Pancreas (tissue), 10 donors: ENCODE data around the gene PPP5C. TPM values are rescaled to one million over a fixed set of nuclear protein-coding genes. Genes with fewer than 3 reads are reported as not detected.
A peak's percentile ranks its signal among the peaks of the same experiment; 100 is the strongest.

Source experiments
- ATAC-seq, 4 donors: fragments of 200-7000 bp; cut with Tn5 transposase; one replicate each; pipeline versions ENCODE4 v1.8.0 to v1.9.1; 2020; ENCODE audit warnings: mild to moderate bottlenecking in 4 of 4, moderate library complexity in 4 of 4
- DNase-seq, 6 donors: peaks; one replicate each; pipeline ENCODE4 v3.0.0-alpha.2; 2020
- FAIRE-seq: peaks from 2 replicates; lab custom pipeline; 2012; peaks lifted over from hg19 to GRCh38; lab: Jason Lieb, UNC
- H3K27ac ChIP-seq, 4 donors: fragments of 200-600 bp; sonication (generic); 1 replicate in 3 of 4; 2 replicates in 1 of 4; pipeline versions ENCODE4 v1.5.0 to v1.8.0; 2020
- H3K27me3 ChIP-seq, 4 donors: fragments of 200-600 bp; one replicate each; pipeline ENCODE4 v1.8.0; 2021
- H3K36me3 ChIP-seq, 3 donors: fragments of 200-600 bp; sonication (generic) in 1 of 3; one replicate each; pipeline versions ENCODE4 v1.5.0 to v1.8.0; 2020 to 2021
- H3K4me1 ChIP-seq, 3 donors: fragments of 200-600 bp; one replicate each; pipeline ENCODE4 v1.8.0; 2021
- H3K4me3 ChIP-seq, 4 donors: fragments of 200-600 bp; sonication (generic) in 2 of 4; one replicate each; pipeline versions ENCODE4 v1.5.0 to v1.8.0; 2020 to 2021
- H3K9me3 ChIP-seq, 4 donors: fragments of 200-600 bp; one replicate each; pipeline ENCODE4 v1.8.0; 2021
- whole genome bisulfite sequencing, 2 donors: extraction: QIAGEN DNeasy Blood & Tissue Kit; methylation state at CpG; one replicate each; pipeline ENCODE4 v1.1.7; 2013; 5-methylcytosine and 5-hydroxymethylcytosine counted together
- intact Hi-C, 3 donors: fragments of 100-400 bp; cut with DNase I; formaldehyde crosslinking; loops; one replicate each; pipeline versions ENCODE4 v1.11.1 to v1.14.2; 2022
- polyA plus RNA-seq, 2 donors: library from polyadenylated mRNA; stranded (reverse); fragments of 200-250 nt; gene quantifications; one replicate each; pipeline ENCODE4 v1.2.3, GENCODE V29; 2013
- total RNA-seq, 6 donors: library from RNA; stranded (reverse); fragmentation: NEBNext Ultra II Directional in 4 of 6; extraction: Animal tissue kit (Norgen Biotek cat#: 25700) in 4 of 6; gene quantifications; one replicate each; pipeline versions ENCODE4 v1.2.1 to v1.2.4, GENCODE V29; 2021 to 2023
- TF ChIP-seq, protein P1 (sequence below), 4 donors: fragments of 200-600 bp; sonication (generic) in 3 of 4; IDR thresholded peaks; one replicate each; pipeline versions ENCODE4 v1.5.0 to v1.8.0; 2021; ENCODE audit warnings: antibody characterized with exemption in 4 of 4
- donor health status: healthy with polysubstance abuse.
- donor health status: DM: no; HTN: no; CAD: no; lungs with moderate emphysema.
- donor health status: DM: no; HTN: no; CAD: no.
- donor health status: control.
- donor health status: control.
- donor health status: Bipolar disorder and iron deficiency.
- donor health status: DM: yes; HTN: yes; CAD: no.
- donor health status: DM: no; HTN: no; CAD: no.
- donor health status: DM: no; HTN: no; CAD: no.
- donor health status: DM: yes; HTN: yes; CAD: no.

Gene PPP5C
- total and polyA plus RNA-seq, 8 donors, result 16.7 to 53.9 (median 23.8) TPM

GRCh38 chr19:46341937-46342336, 5.0 kb upstream of the PPP5C start:
- no peaks in the 10 kb centered on the region for H3K36me3 ChIP-seq
- DNase-seq (no peak), ATAC-seq (no peak)

DNA sequence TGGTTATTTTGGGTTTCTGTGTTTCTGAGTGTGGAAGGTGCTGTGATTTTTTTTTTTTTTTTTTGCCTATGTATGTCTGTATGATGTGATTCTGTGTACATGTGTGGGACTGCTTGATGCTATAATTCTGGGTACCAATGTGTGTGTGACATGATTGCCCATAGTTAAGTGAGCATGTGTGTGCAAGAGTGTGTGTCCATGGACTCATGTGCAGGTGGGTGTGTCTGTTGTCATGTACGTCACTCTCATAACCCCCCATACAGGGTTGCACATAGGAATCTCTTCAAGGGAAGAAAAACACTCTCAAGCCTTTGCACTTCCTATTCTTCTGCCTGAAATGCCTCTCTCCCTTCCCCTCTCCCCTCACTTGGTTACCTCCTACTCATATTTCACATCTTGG, 2.5 kb upstream of the PPP5C start:
- Histone ChIP-seq H3K4me3 (no peak overlapping the region), H3K4me1 (peaks cover 2 to 12% (median 3%) of the 10 kb centered on the region in 3 donors), H3K9me3 (no peaks in the 10 kb centered on the region), H3K27ac (no peak overlapping the region), H3K36me3 (no peaks in the 10 kb centered on the region), H3K27me3 (no peaks in the 10 kb centered on the region)
- TF ChIP-seq, protein P1, sequence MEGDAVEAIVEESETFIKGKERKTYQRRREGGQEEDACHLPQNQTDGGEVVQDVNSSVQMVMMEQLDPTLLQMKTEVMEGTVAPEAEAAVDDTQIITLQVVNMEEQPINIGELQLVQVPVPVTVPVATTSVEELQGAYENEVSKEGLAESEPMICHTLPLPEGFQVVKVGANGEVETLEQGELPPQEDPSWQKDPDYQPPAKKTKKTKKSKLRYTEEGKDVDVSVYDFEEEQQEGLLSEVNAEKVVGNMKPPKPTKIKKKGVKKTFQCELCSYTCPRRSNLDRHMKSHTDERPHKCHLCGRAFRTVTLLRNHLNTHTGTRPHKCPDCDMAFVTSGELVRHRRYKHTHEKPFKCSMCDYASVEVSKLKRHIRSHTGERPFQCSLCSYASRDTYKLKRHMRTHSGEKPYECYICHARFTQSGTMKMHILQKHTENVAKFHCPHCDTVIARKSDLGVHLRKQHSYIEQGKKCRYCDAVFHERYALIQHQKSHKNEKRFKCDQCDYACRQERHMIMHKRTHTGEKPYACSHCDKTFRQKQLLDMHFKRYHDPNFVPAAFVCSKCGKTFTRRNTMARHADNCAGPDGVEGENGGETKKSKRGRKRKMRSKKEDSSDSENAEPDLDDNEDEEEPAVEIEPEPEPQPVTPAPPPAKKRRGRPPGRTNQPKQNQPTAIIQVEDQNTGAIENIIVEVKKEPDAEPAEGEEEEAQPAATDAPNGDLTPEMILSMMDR (IDR thresholded peaks at IDR 0.05), result no peak
- DNase-seq (no peak), ATAC-seq (no peak), FAIRE-seq (no peak)
- WGBS, 2 donors, result 67 to 81% methylated on average over 1 of the region's 1 CpG
- intact Hi-C loops, result no loop called here

More at GRCh38 chr19:46341937-46342336, 5.0 kb upstream of the PPP5C start:
- no peak overlapping the region for H3K27ac ChIP-seq
- H3K27me3 ChIP-seq, result no peaks in the 10 kb centered on the region
- H3K4me3 ChIP-seq, result no peak overlapping the region
- FAIRE-seq, result no peak
- WGBS, 2 donors, result 47 to 56% methylated on average over 3 of the region's 3 CpGs
- no peaks in the 10 kb centered on the region for H3K4me1 ChIP-seq
- TF ChIP-seq, protein P1 (IDR thresholded peaks at IDR 0.05), result no peak
- intact Hi-C loops, result no loop called here
- no peaks in the 10 kb centered on the region for H3K9me3 ChIP-seq

- H3K4me1 ChIP-seq, result peaks cover 9 to 20% (median 10%) of the 10 kb centered on the region in 3 donors
- FAIRE-seq (no peak), DNase-seq (no peak), ATAC-seq (no peak)
- H3K27ac ChIP-seq, result no peak overlapping the region
- 74 to 79% methylated on average over 5 of the region's 5 CpGs for whole genome bisulfite sequencing, 2 donors
- no peaks in the 10 kb centered on the region for H3K9me3 ChIP-seq
- no peaks in the 10 kb centered on the region for H3K27me3 ChIP-seq
- H3K4me3 ChIP-seq, result no peak overlapping the region
- intact Hi-C loops, result no loop called here
- no peaks in the 10 kb centered on the region for H3K36me3 ChIP-seq
- TF ChIP-seq, protein P1 (IDR thresholded peaks at IDR 0.05), result no peak
Measured at GRCh38 chr19:46345157-46345556, 1.7 kb upstream of the PPP5C start.

DNA sequence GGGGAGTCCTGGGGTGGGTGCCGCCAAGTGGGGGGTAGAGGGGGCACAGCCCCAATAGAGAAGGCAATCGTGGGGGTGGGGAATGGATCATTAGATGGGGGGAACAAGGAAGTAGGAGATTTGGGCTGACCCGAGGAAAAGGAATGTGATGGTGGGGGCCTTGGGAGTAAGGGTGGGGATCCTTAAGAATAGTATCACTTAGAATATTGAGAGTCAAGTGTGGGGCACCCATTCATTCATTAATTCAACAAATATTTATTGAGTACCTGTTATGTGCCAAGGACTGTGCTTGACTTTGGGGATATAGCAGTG, 641 bp downstream of the PPP5C start:
- FAIRE-seq, result no peak
- Histone ChIP-seq H3K36me3 (no peaks in the 10 kb centered on the region), H3K9me3 (no peaks in the 10 kb centered on the region), H3K27ac (no peak overlapping the region), H3K4me3 (peak overlapping the region; percentile 59 to 100 (median 97)), H3K4me1 (peaks cover 22 to 36% (median 26%) of the 10 kb centered on the region in 3 donors), H3K27me3 (no peaks in the 10 kb centered on the region)
- no peak for DNase-seq
- intact Hi-C loops, result no loop called here
- WGBS, 2 donors, result 0 to 1% methylated on average over 3 of the region's 3 CpGs
- no peak for ATAC-seq
- TF ChIP-seq, protein P1 (IDR thresholded peaks at IDR 0.05), result no peak

DNA sequence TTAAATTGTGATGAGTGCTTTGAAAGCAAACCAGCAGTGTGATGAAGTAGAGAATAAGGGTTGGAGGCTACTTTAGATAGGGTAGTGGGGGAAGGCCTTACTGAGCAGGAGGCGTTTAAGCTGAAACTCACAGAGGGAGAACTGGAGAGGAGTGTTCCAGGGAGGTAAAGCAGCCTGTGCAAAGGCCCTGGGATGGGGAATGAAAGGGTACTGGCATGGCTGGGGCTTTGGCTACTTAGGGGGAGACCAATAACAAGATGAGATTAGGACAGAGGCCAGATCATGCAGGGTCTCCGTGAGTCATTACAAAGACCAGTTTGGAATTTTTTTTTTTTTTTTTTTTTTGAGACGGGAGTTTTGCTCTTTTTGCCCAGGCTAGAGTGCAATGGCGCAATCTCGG, 1.1 kb downstream of the PPP5C start:
- no peaks in the 10 kb centered on the region for H3K36me3 ChIP-seq
- FAIRE-seq (no peak), ATAC-seq (no peak), DNase-seq (no peak)
- H3K9me3 ChIP-seq, result no peaks in the 10 kb centered on the region
- H3K4me3 ChIP-seq, result peak overlapping the region in 2 of 4 donors; percentile 59 to 100
- no peak overlapping the region for H3K27ac ChIP-seq
- peaks cover 22 to 36% (median 26%) of the 10 kb centered on the region in 3 donors for H3K4me1 ChIP-seq
- WGBS, 2 donors, result 78 to 82% methylated on average over 4 to 5 of the region's 5 CpGs
- intact Hi-C loops, result no loop called here
- TF ChIP-seq, protein P1 (IDR thresholded peaks at IDR 0.05), result no peak
- H3K27me3 ChIP-seq, result no peaks in the 10 kb centered on the region
